Panc1 (cell line): ENCODE measurements around the gene TSC22D1.

ENCODE experiments used
- CTCF ChIP-seq: fragments of 450-650 bp; IDR thresholded peaks from 2 replicates; pipeline ENCODE4 v1.5.1; 2017; ENCODE audit warnings: mild to moderate bottlenecking
- SIN3A ChIP-seq: IDR thresholded peaks from 2 replicates; pipeline ENCODE4 v1.6.1; 2012; ENCODE audit warnings: low read depth, mild to moderate bottlenecking, low read length, moderate library complexity, borderline replicate concordance; ENCODE audit not compliant: insufficient read depth

DNA sequence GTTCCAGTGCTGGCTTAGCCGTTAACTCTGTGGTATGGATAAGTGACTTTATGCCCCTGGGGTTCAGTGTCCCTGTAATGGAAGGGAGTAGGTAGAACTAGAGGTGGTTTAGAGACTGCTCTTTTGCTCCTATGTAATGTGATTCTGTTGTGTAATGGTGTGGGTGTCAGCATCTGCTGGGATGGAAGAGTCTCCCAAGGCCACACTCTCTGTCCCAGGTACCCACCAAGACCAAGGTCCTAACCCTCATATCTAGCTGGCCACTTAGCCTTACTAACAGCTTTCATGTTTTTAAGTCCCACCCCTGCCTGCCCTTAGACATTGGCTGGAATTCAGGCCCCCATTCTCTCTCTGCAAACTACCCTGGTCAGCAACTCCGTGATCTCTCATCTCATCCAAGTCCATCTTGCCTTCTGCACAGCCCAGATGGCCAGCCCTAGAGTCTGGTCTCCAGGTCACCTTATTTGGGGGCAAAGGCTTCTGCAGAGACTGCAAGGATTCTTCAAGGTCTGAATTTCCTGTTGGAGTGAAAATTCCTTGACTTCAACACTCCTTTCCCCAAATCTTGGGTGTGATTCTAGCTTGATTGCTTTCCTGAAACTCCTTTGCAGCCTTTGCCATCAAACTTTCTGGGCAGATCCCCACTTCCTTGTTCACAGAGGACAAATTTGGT lies 154.1 kb downstream of the TSC22D1 start:
- TF ChIP-seq SIN3A (no peak), CTCF (no peak)
